CD14-positive monocyte (primary cell): Measurements from ENCODE around the gene DGKB. TPM values are rescaled to one million over a fixed set of nuclear protein-coding genes. Genes with fewer than 3 reads are reported as not detected.

Experiments used
- DNase-seq, 3 donors: peaks; one replicate each; pipeline ENCODE4 v3.0.0-alpha.2; 2011 to 2022
- H2AFZ ChIP-seq: 2 replicates; pipeline ENCODE4 v1.6.0; 2012; ENCODE audit warnings: mild to moderate bottlenecking, low read depth, low read length, inconsistent platforms; ENCODE audit not compliant: insufficient read depth, poor library complexity, severe bottlenecking
- H3K27ac ChIP-seq, 2 donors: 1 replicate in 1 of 2; 2 replicates in 1 of 2; pipeline ENCODE4 v1.5.1; 2012 to 2013; ENCODE audit warnings: low read length in 2 of 2, control low read depth in 1 of 2, inconsistent platforms in 1 of 2, low read depth in 1 of 2, mild to moderate bottlenecking in 1 of 2
- H3K27me3 ChIP-seq, 2 donors: one replicate each; pipeline versions ENCODE4 v1.6.0 to v1.6.1; 2011 to 2013; ENCODE audit warnings: low read length in 2 of 2; ENCODE audit not compliant: control insufficient read depth in 2 of 2, insufficient read depth in 2 of 2
- H3K36me3 ChIP-seq, 2 donors: replicated peaks in 1 of 2; 1 replicate in 1 of 2; 2 replicates in 1 of 2; pipeline versions ENCODE4 v1.5.1 to v1.6.1; 2012 to 2013; ENCODE audit warnings: low read length in 2 of 2, control low read depth in 1 of 2, inconsistent platforms in 1 of 2, mild to moderate bottlenecking in 1 of 2; ENCODE audit not compliant: insufficient read depth in 2 of 2, control insufficient read depth in 1 of 2
- H3K4me1 ChIP-seq, 2 donors: 1 replicate in 1 of 2; 2 replicates in 1 of 2; pipeline versions ENCODE4 v1.5.1 to v1.6.1; 2012 to 2013; ENCODE audit warnings: low read length in 2 of 2, control low read depth in 1 of 2, inconsistent platforms in 1 of 2, mild to moderate bottlenecking in 1 of 2, moderate library complexity in 1 of 2; ENCODE audit not compliant: insufficient read depth in 2 of 2, control insufficient read depth in 1 of 2
- H3K4me2 ChIP-seq: replicated peaks from 2 replicates; pipeline ENCODE3; 2012; ENCODE audit warnings: low read length, moderate library complexity, mild to moderate bottlenecking; ENCODE audit not compliant: poor library complexity, severe bottlenecking; ENCODE audit errors: extremely low read depth
- H3K4me3 ChIP-seq, 3 experiments: fragments of 200-600 bp in 1 of 3; sonication (generic) in 1 of 3; replicated peaks in 1 of 3; 1 replicate in 2 of 3; 2 replicates in 1 of 3; pipeline ENCODE4 v1.5.1; 2011 to 2013; ENCODE audit warnings: low read length in 3 of 3, mild to moderate bottlenecking in 3 of 3, control low read depth in 2 of 3, low read depth in 2 of 3, inconsistent platforms in 1 of 3, moderate library complexity in 1 of 3
- H3K79me2 ChIP-seq: 2 replicates; pipeline ENCODE4 v1.6.0; 2012; ENCODE audit warnings: mild to moderate bottlenecking, control low read depth, inconsistent platforms, low read length, moderate library complexity; ENCODE audit not compliant: insufficient read depth
- H3K9ac ChIP-seq: 2 replicates; pipeline ENCODE4 v1.6.0; 2017; ENCODE audit warnings: low read length, mild to moderate bottlenecking; ENCODE audit not compliant: insufficient read depth, poor library complexity, severe bottlenecking
- H3K9me3 ChIP-seq, 2 donors: replicated peaks in 1 of 2; 1 replicate in 1 of 2; 2 replicates in 1 of 2; pipeline versions ENCODE4 v1.5.1 to v1.6.1; 2012 to 2013; ENCODE audit warnings: low read length in 2 of 2, control low read depth in 1 of 2; ENCODE audit not compliant: control insufficient read depth in 1 of 2, insufficient read depth in 1 of 2
- H4K20me1 ChIP-seq: 2 replicates; pipeline ENCODE4 v1.6.0; 2012; ENCODE audit warnings: mild to moderate bottlenecking, low read length, control low read depth, moderate library complexity; ENCODE audit not compliant: insufficient read depth
- H3K27ac Mint-ChIP-seq, 7 donors: one replicate each; pipeline ENCODE4 v1.8.0; 2020; ENCODE audit warnings: mild to moderate bottlenecking in 7 of 7, mixed read lengths in 7 of 7, moderate library complexity in 6 of 7, inconsistent platforms in 2 of 7
- H3K27me3 Mint-ChIP-seq, 3 donors: one replicate each; pipeline ENCODE4 v1.8.0; 2021 to 2022; ENCODE audit warnings: low read depth in 3 of 3, mild to moderate bottlenecking in 3 of 3, mixed read lengths in 3 of 3, moderate library complexity in 3 of 3, inconsistent platforms in 1 of 3
- H3K36me3 Mint-ChIP-seq, 2 donors: one replicate each; pipeline ENCODE4 v1.8.0; 2020; ENCODE audit warnings: mixed read lengths in 2 of 2, inconsistent platforms in 1 of 2, mild to moderate bottlenecking in 1 of 2
- H3K4me1 Mint-ChIP-seq: one replicate; pipeline ENCODE4 v1.8.0; 2020; ENCODE audit warnings: mild to moderate bottlenecking, mixed read lengths
- H3K4me3 Mint-ChIP-seq, 2 donors: one replicate each; pipeline ENCODE4 v1.8.0; 2020; ENCODE audit warnings: mild to moderate bottlenecking in 2 of 2, mixed read lengths in 2 of 2, moderate library complexity in 1 of 2
- H3K9me3 Mint-ChIP-seq, 7 donors: one replicate each; pipeline ENCODE4 v1.8.0; 2020 to 2022; ENCODE audit warnings: mixed read lengths in 7 of 7, mild to moderate bottlenecking in 6 of 7, moderate library complexity in 6 of 7, inconsistent platforms in 2 of 7
- WGBS: methylation state at CpG from one replicate; pipeline ENCODE4 v1.1.5; 2013; ENCODE audit warnings: missing lambda C conversion rate; ENCODE audit not compliant: insufficient coverage; 5-methylcytosine and 5-hydroxymethylcytosine counted together
- intact Hi-C, 2 donors: fragments of 100-400 bp; cut with micrococcal nuclease; formaldehyde crosslinking; loops; one replicate each; pipeline versions ENCODE4 v1.15.0 to v1.15.1; 2023
- polyA plus RNA-seq, 3 donors: library from polyadenylated mRNA; depleted of rRNA in 1 of 3; unstranded in 2 of 3; stranded (reverse) in 1 of 3; fragments of 300-500 nt in 2 of 3; fragments of >200 nt in 1 of 3; fragmentation: Illumina TruSeq in 2 of 3; gene quantifications; 1 replicate in 2 of 3; 2 replicates in 1 of 3; pipeline ENCODE4 v1.2.3, GENCODE V29; 2012 to 2021
- TF ChIP-seq, protein P1 (sequence below): fragments of 200-600 bp; IDR thresholded peaks from one replicate; pipeline ENCODE4 v1.8.0; 2022; ENCODE audit warnings: antibody characterized with exemption, mild to moderate bottlenecking

The DGKB gene
- polyA plus RNA-seq, 3 donors: not detected

DNA sequence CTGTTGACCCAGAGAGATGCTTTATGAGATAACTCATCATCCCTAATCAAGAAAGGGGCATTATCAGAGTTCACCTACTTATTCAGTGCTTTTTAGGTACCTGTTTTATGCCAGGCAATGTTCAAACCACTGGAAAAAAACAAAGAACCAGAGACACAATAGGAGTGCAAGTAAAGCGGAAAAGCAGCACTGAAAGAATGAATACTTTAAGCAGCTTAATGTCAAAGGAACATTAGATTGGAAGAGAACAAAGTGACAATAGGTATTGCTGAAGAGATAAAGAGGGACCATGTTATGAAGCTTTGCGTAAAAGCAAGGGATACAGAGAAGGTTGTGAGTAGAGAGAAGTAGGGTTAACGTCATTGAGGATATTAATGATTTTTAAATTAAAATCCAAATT, 11.3 kb downstream of the DGKB start:
- no peak overlapping the region for H3K27ac Mint-ChIP-seq

DNA sequence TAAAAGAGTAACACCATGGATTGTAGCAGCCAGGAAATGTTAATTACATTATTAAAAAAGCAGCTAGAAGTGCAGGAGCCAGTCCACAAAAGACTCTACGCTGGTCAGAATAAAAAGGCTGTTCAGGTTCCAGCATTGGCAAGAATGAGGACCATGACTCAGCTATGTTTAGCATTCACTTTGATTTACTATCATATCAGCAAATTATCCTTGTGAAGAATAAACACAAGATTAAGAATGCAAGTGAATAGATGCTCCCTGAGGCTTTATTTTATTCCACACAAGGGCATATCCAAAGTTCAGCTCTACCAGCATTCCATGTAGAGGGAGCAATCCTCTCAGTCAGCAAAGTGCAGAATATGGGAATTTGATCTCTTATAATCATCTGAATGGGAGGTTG, 13.6 kb downstream of the DGKB start:
- no peaks in the 10 kb centered on the region for H3K36me3 ChIP-seq
- no peaks in the 10 kb centered on the region for H3K4me1 Mint-ChIP-seq
- H3K79me2 ChIP-seq: no peaks in the 10 kb centered on the region
- H3K27ac Mint-ChIP-seq: no peak overlapping the region
- H3K27ac ChIP-seq: no peak overlapping the region
- H3K27me3 Mint-ChIP-seq: no peaks in the 10 kb centered on the region
- DNase-seq: no peak
- intact Hi-C loops: no loop called here
- 60% methylated on average over 1 of the region's 1 CpG for WGBS
- no peak overlapping the region for H3K9ac ChIP-seq
- H3K4me2 ChIP-seq: no peak overlapping the region
- H4K20me1 ChIP-seq: no peaks in the 10 kb centered on the region
- H3K27me3 ChIP-seq: no peaks in the 10 kb centered on the region
- TF ChIP-seq, protein P1, sequence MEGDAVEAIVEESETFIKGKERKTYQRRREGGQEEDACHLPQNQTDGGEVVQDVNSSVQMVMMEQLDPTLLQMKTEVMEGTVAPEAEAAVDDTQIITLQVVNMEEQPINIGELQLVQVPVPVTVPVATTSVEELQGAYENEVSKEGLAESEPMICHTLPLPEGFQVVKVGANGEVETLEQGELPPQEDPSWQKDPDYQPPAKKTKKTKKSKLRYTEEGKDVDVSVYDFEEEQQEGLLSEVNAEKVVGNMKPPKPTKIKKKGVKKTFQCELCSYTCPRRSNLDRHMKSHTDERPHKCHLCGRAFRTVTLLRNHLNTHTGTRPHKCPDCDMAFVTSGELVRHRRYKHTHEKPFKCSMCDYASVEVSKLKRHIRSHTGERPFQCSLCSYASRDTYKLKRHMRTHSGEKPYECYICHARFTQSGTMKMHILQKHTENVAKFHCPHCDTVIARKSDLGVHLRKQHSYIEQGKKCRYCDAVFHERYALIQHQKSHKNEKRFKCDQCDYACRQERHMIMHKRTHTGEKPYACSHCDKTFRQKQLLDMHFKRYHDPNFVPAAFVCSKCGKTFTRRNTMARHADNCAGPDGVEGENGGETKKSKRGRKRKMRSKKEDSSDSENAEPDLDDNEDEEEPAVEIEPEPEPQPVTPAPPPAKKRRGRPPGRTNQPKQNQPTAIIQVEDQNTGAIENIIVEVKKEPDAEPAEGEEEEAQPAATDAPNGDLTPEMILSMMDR: no peak
- H3K36me3 Mint-ChIP-seq: no peaks in the 10 kb centered on the region
- no peak overlapping the region for H3K4me3 Mint-ChIP-seq
- H3K9me3 ChIP-seq: peaks cover 0 to 6% of the 10 kb centered on the region in 2 donors
- H2AFZ ChIP-seq: no peak overlapping the region
- H3K9me3 Mint-ChIP-seq: no peaks in the 10 kb centered on the region
- H3K4me3 ChIP-seq: no peak overlapping the region
- H3K4me1 ChIP-seq: no peaks in the 10 kb centered on the region

More for the DNA sequence above, 11.3 kb downstream of the DGKB start:
- H3K36me3 Mint-ChIP-seq: no peaks in the 10 kb centered on the region
- Histone ChIP-seq H3K4me2 (no peak overlapping the region), H3K4me3 (no peak overlapping the region), H3K36me3 (no peaks in the 10 kb centered on the region), H4K20me1 (no peaks in the 10 kb centered on the region), H3K27ac (no peak overlapping the region), H3K79me2 (no peaks in the 10 kb centered on the region), H3K4me1 (no peaks in the 10 kb centered on the region), H3K9ac (no peak overlapping the region), H2AFZ (no peak overlapping the region), H3K9me3 (peaks cover 0 to 6% of the 10 kb centered on the region in 2 donors), H3K27me3 (no peaks in the 10 kb centered on the region)
- H3K4me1 Mint-ChIP-seq: no peaks in the 10 kb centered on the region
- TF ChIP-seq, protein P1: no peak
- 100% methylated on average over 1 of the region's 3 CpGs for WGBS
- H3K4me3 Mint-ChIP-seq: no peak overlapping the region
- H3K9me3 Mint-ChIP-seq: no peaks in the 10 kb centered on the region
- H3K27me3 Mint-ChIP-seq: no peaks in the 10 kb centered on the region
- DNase-seq: no peak
- intact Hi-C loops: no loop called here
